ENCODE measurements around the gene CXXC1.
A peak's percentile ranks its signal among the peaks of the same experiment; 100 is the strongest.
"Not testable (repeated sequence)": the region's sequence is repeated elsewhere in the genome, so short reads cannot be mapped to it uniquely, and the experiment has no call there.

CXXC1 gene

GRCh38 chr18:50287441-50288347 lies at the start of gene CXXC1:
CXXC1 (minus strand) TSS chr18:50287692; CDS start chr18:50287589, 103 bp downstream.
- DNase-seq (ENCODE audit: low read depth in 2 of 2): peak; percentile 98

GRCh38 chr18:50334546-50335152 lies 47.2 kb upstream of the CXXC1 start:
- DNase-seq (ENCODE audit: low read depth in 2 of 2): no peak

- DNase-seq (ENCODE audit: low read depth in 2 of 2): no peak
These were observed 44.2 kb upstream of the CXXC1 start for GRCh38 chr18:50331691-50332090.

DNA sequence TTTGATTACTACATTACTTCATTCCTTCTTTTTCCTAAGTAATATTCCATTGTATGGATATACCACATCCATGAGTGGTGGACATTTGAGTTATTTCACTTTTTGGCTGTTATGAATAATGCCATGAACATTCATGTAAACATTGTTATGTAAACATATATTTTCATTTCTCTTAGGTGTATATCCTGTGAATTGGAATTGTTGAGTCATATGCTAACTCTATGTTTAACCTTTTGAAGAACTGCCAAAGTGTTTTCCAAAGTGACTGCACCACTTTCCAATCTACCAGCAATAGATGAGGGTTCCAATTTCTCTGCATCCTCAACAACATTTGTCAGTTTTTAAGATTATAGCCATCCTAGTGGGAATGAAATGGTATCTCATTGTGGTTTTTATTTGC lies 42.7 kb upstream of the CXXC1 start:
- no peak for DNase-seq (ENCODE audit: low read depth in 2 of 2)

DNA sequence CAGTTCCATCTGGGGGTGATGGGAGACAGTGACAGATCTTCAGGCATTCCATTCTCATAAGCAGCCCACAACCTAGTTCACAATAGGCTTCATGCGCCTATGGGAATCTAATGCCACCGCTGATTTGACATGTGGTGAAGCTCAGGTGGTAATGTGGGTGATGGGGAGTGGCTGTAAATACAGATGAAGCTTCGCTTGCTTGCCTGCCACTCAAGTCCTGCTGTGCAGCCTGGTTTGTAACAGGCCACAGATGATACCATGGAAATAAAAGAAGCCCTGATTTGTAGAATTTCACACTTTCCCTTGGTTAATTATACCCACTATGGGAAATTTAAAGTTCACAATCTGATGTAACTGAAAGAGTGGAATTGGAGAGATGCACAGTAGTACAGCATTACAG lies 40.5 kb upstream of the CXXC1 start:
- no peak for DNase-seq (ENCODE audit: low read depth in 2 of 2)

DNA sequence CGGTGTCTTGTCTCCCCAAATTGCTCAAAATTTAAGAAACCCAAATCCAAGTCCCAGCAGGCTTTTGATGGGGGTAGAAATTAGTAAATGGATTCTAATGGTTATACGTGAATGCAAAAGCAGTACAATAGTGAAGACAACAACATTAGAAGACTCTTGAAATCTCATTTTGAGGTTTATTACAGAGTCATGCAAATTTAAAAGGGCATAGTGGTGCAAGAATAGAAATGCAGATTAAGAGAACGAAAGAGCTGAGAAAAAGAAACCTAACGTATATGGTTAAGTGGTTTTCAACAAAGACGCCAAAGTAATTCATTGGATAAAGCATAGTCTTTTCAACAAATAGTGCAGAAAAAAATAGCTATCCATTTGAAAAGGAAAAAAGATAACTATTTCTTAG lies 33.2 kb upstream of the CXXC1 start:
- no peak for DNase-seq (ENCODE audit: low read depth in 2 of 2)

GRCh38 chr18:50315100-50315871 lies 27.8 kb upstream of the CXXC1 start:
- DNase-seq (ENCODE audit: low read depth in 2 of 2): no peak

GRCh38 chr18:50313873-50314460 lies 26.5 kb upstream of the CXXC1 start:
- DNase-seq (ENCODE audit: low read depth in 2 of 2): no peak

GRCh38 chr18:50313031-50313607 lies 25.6 kb upstream of the CXXC1 start:
- DNase-seq (ENCODE audit: low read depth in 2 of 2): no peak

GRCh38 chr18:50312296-50313030 lies 25.0 kb upstream of the CXXC1 start:
- DNase-seq (ENCODE audit: low read depth in 2 of 2): no peak

DNA sequence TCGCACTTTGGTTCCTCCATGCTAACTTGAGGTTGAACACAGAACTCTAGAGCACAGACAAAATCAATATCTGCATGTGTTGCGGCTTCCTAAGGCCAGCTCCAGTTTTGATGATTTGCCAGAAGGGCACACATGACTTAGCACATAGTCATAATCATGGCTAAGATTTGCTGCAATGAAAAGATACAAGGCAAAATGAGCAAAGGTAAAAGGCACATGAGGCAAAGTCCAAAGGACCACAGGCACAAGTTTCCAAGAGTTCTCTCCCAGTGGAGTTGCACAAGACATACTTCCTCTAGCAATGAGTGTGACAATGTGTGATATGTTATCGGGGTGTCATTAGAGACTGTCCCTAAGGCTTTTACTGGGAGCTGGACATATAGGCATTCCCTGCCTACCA lies 24.2 kb upstream of the CXXC1 start:
- DNase-seq (ENCODE audit: low read depth in 2 of 2): no peak

DNA sequence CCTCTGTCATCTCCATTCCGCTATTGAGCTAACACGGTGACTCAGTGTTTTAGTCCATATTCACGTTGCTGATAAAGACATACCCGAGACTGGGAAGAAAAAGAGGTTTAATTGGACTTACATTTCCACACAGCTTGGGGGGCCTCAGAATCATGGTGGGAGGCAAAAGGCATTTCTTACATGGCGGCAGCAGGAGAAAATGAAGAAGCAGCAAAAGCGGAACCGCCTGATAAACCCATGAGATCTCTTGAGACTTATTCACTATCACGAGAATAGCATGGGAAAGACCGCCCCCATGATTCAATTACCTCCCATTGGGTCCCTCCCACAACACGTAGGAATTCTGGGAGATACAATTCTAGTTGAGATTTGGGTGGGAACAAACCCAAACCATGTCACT lies 22.6 kb upstream of the CXXC1 start:
- no peak for DNase-seq (ENCODE audit: low read depth in 2 of 2)

DNA sequence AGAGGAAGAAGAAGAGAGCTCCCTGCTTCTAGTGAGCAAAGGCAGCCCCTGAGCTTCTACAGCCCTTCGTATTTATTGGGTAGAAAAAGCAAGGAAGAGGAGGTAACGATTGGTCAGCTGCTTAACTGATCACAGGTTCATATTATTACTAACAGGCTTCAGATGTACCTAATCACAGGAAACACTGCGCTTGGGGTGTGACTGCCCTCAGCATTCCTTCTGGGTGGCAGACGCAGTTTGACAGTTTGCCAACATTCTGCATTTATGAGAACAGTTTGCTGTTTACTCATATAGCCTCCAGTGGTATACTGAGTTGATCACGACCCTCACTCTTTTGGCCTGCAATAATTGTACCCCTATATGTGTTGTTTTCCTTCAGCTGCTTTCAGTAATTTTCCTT lies 21.4 kb upstream of the CXXC1 start:
- DNase-seq (ENCODE audit: low read depth in 2 of 2): not testable (repeated sequence)

GRCh38 chr18:50307738-50308470 lies 20.4 kb upstream of the CXXC1 start:
- DNase-seq (ENCODE audit: low read depth in 2 of 2): peak; percentile 82 to 86

- DNase-seq (ENCODE audit: low read depth in 2 of 2): no peak
These were observed 19.9 kb upstream of the CXXC1 start for GRCh38 chr18:50307400-50307737.

DNA sequence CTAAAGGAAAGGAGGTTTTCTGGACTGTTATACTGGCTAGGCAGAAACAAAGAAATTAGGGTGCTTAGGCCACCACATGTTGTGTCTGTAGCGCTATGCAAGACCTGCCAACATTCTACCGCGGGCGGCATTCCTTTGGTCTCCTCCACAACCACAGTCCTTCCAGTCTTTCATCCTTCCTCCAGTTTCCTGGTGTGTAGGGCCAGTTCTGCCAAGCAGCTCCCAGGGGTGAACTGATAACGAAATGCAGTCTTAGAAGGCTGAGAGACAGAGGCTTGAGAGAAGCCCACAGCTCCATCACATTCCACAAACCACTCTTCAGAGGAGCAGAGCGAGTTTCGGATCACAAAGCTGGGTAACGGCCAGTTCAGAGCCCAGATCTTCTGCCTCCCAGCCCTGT lies 19.5 kb upstream of the CXXC1 start:
- no peak for DNase-seq (ENCODE audit: low read depth in 2 of 2)

GRCh38 chr18:50301074-50301473 lies 13.6 kb upstream of the CXXC1 start:
- no peak for DNase-seq (ENCODE audit: low read depth in 2 of 2)

DNA sequence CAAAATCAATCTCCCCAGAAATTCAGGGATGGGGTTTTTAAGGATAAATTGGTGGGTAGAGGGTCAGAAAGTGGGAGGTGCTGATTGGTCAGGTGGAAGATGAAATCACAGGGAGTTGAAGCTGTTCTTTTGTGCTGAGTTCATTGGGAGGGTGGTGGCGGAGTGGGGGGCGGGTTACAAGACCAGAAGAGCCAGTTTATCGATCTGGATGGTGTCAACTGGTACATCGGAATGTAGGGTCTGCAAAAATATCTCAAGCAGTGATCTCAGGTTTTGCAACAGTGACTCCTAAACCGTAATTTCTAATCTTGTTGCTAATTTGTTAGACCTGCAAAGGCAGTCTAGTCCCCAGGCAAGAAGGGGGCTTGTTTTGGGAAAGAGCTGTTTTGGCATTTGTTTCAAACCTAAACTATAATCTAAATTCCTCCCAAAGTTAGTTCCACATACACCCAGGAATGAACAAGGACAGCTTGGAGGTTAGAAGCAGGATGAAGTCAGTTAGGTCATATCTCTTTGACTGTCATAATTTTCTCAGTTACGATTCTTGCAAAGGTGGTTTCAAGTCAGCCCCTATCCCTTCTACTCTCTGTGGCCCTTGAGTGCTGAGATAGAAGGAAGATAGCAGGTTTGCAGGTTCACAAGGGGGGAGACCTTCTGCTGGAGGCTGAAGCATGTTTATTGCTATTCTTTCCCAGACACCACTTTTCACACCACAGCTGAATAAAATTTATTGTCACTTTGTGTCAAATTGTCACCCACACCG lies 12.3 kb upstream of the CXXC1 start:
- no peak for DNase-seq (ENCODE audit: low read depth in 2 of 2)

DNA sequence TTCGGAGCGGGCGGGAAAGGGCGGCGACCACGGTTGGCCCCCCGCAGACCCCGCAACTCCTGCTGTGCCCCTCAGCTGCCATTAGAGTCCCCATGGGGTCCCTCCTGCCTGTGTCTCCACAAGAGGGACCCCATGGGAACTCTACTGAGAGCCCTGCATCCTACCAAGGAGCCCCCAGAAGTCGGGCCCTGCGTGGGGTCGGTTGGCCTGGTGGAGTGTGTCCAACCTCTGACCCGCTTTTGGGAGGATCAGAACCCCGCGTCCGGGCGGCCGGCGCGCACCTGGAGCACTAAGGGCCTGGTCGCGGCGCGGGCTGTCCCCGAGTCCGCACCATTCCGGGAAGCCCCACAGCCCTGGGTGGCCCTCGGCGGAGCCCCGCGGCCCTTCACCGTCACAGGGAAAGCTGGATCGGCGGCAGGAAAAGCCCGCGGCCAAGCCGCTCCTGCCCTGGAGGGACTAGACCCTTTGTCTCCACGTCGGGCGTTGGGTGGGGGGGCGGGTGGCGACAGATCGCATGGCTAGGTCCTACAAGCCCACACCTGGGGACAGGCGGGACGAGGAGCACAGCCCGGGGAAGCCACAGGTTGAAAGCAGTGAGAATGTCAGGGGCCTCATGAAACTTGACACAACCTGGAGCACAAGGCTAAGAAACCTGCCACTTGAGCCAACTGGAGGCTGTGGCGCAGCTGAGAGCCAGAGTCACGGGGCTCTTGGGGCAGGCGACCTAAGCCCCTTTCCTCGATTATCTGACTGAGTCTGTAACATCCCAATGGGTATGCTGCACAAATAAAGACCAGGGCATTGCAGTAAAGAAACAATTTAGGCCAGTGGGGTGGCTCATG lies 11.2 kb upstream of the CXXC1 start:
- DNase-seq (ENCODE audit: low read depth in 2 of 2): no peak
